ENCODE results near the gene SAFB2. TPM values are rescaled to one million over a fixed set of nuclear protein-coding genes. Genes with fewer than 3 reads are reported as not detected.

Gene SAFB2
- 10 to 100 TPM; 67.3 to 92.3 TPM for total RNA-seq
- long read RNA-seq, partial matches to known transcripts, result 51 of 64 reads
- long read RNA-seq, other reads (novel, unspliced or antisense), result 11 of 64 reads

GRCh38 chr19:5622465-5623396 is at the start of gene SAFB2, which contains the start of gene SAFB:
Gene SAFB2, minus strand, starts transcription at chr19:5622776. Its CDS starts 61 bp downstream, at chr19:5622715.
Gene SAFB, plus strand, starts transcription at chr19:5623083. Its CDS starts 123 bp downstream, at chr19:5623206.
- intact Hi-C loops (cut with DNase I, micrococcal nuclease), result no loop called here
- DNase-seq, result peak; percentile 99
- ATAC-seq, result peak; percentile 91

- intact Hi-C loops (cut with DNase I, micrococcal nuclease), result no loop called here
- ATAC-seq, result no peak
Measured at GRCh38 chr19:5671600-5671999, 49.0 kb upstream of the SAFB2 start.

GRCh38 chr19:5669212-5669611 is 46.6 kb upstream of the SAFB2 start:
- DNase-seq (no peak), ATAC-seq (no peak)
- intact Hi-C loops (cut with DNase I, micrococcal nuclease), result no loop called here

More at GRCh38 chr19:5671600-5671999, 49.0 kb upstream of the SAFB2 start:
- DNase-seq, result no peak

- ATAC-seq, result no peak
- intact Hi-C loops (cut with DNase I, micrococcal nuclease), result no loop called here
- DNase-seq, result no peak
Measured at GRCh38 chr19:5667751-5668271, 45.2 kb upstream of the SAFB2 start.

GRCh38 chr19:5666921-5667610 is 44.5 kb upstream of the SAFB2 start:
- no peak for DNase-seq
- peak; percentile 13 for ATAC-seq
- intact Hi-C loops (cut with DNase I, micrococcal nuclease), result no loop called here

GRCh38 chr19:5665781-5666513 is 43.4 kb upstream of the SAFB2 start:
- ATAC-seq (peak; percentile 31), DNase-seq (no peak)
- intact Hi-C loops (cut with DNase I, micrococcal nuclease), result no loop called here

- DNase-seq (no peak), ATAC-seq (no peak)
- intact Hi-C loops (cut with DNase I, micrococcal nuclease), result no loop called here
Measured at GRCh38 chr19:5664515-5664914, 41.9 kb upstream of the SAFB2 start.

GRCh38 chr19:5663904-5664303 is 41.3 kb upstream of the SAFB2 start:
- intact Hi-C loops (cut with DNase I, micrococcal nuclease), result no loop called here
- ATAC-seq, result no peak
- no peak for DNase-seq

- intact Hi-C loops (cut with DNase I, micrococcal nuclease), result no loop called here
- DNase-seq (no peak), ATAC-seq (no peak)
Measured at GRCh38 chr19:5661483-5661882, 38.9 kb upstream of the SAFB2 start.

- ATAC-seq, result peak; percentile 95
- intact Hi-C loops (cut with DNase I, micrococcal nuclease), result no loop called here
- DNase-seq, result peak in 1 of 2 donors; percentile 30
Measured at GRCh38 chr19:5655412-5655811, 32.8 kb upstream of the SAFB2 start.

GRCh38 chr19:5654931-5655330 is 32.4 kb upstream of the SAFB2 start:
- DNase-seq (no peak), ATAC-seq (no peak)
- intact Hi-C loops (cut with DNase I, micrococcal nuclease), result no loop called here

- ATAC-seq, result no peak
- no peak for DNase-seq
- intact Hi-C loops (cut with DNase I, micrococcal nuclease), result no loop called here
Measured at GRCh38 chr19:5652261-5652660, 29.7 kb upstream of the SAFB2 start.

GRCh38 chr19:5651361-5651760 is 28.8 kb upstream of the SAFB2 start:
- intact Hi-C loops (cut with DNase I, micrococcal nuclease), result no loop called here
- no peak for ATAC-seq
- DNase-seq, result no peak

- no peak for DNase-seq
- intact Hi-C loops (cut with DNase I, micrococcal nuclease), result no loop called here
- no peak for ATAC-seq
Measured at GRCh38 chr19:5648464-5648863, 25.9 kb upstream of the SAFB2 start.

- no peak for ATAC-seq
- intact Hi-C loops (cut with DNase I, micrococcal nuclease), result no loop called here
- DNase-seq, result no peak
Measured at GRCh38 chr19:5646703-5647102, 24.1 kb upstream of the SAFB2 start.

GRCh38 chr19:5645409-5645808 is 22.8 kb upstream of the SAFB2 start:
- DNase-seq (no peak), ATAC-seq (no peak)
- intact Hi-C loops (cut with DNase I, micrococcal nuclease), result no loop called here

GRCh38 chr19:5644037-5644436 is 21.5 kb upstream of the SAFB2 start:
- intact Hi-C loops (cut with DNase I, micrococcal nuclease), result no loop called here
- DNase-seq (no peak), ATAC-seq (no peak)

GRCh38 chr19:5643060-5643459 is 20.5 kb upstream of the SAFB2 start:
- intact Hi-C loops (cut with DNase I, micrococcal nuclease), result no loop called here
- ATAC-seq, result no peak
- DNase-seq, result no peak

- DNase-seq, result no peak
- no peak for ATAC-seq
Measured at GRCh38 chr19:5642204-5642603, 19.6 kb upstream of the SAFB2 start.

More at GRCh38 chr19:5642204-5642603, 19.6 kb upstream of the SAFB2 start:
- intact Hi-C loops (cut with DNase I, micrococcal nuclease), result no loop called here

Data from left colon (tissue), 2 donors.